Measurements from ENCODE around the gene TMEM222. TPM values are rescaled to one million over a fixed set of nuclear protein-coding genes. Genes with fewer than 3 reads are reported as not detected.

Gene TMEM222
- total RNA-seq, 4 donors from 2014 or later, result 20.0 to 33.0 (median 27.1) TPM

GRCh38 chr1:27306071-27306470 is 15.9 kb upstream of the TMEM222 start:
- H3K27ac ChIP-seq, result no peak overlapping the region
- no peaks in the 10 kb centered on the region for H3K9me3 ChIP-seq
- 86 to 100% methylated on average over 1 to 10 of the region's 11 CpGs for WGBS, 2 donors
- H3K4me3 ChIP-seq, result no peak overlapping the region
- DNase-seq, result no peak
- intact Hi-C loops (cut with DNase I), result no loop called here
- peaks cover 5 to 70% (median 13%) of the 10 kb centered on the region in 3 donors for H3K36me3 ChIP-seq
- no peak for TF ChIP-seq CTCF (IDR thresholded peaks at IDR 0.05)
- no peak for TF ChIP-seq POLR2A (IDR thresholded peaks at IDR 0.05)
- H3K4me1 ChIP-seq, result peaks cover 0 to 11% (median 3%) of the 10 kb centered on the region in 3 donors
- H3K27me3 ChIP-seq, result no peaks in the 10 kb centered on the region

- H3K36me3 ChIP-seq, result peaks cover 0 to 64% (median 10%) of the 10 kb centered on the region in 3 donors
- H3K27me3 ChIP-seq, result no peaks in the 10 kb centered on the region
- TF ChIP-seq POLR2A (IDR thresholded peaks at IDR 0.05) (no peak), CTCF (IDR thresholded peaks at IDR 0.05) (peak in 1 of 6 experiments; percentile 9)
- H3K27ac ChIP-seq, result no peak overlapping the region
- WGBS, 2 donors, result 83 to 84% methylated on average over 6 to 10 of the region's 11 CpGs
- DNase-seq, result no peak
- H3K4me1 ChIP-seq, result peaks cover 0 to under 1% (median 0%) of the 10 kb centered on the region in 3 donors
- no peak overlapping the region for H3K4me3 ChIP-seq
- intact Hi-C loops (cut with DNase I), result no loop called here
- H3K9me3 ChIP-seq, result no peaks in the 10 kb centered on the region
These were observed 14.8 kb upstream of the TMEM222 start for GRCh38 chr1:27306892-27307761.

- 71 to 89% methylated on average over 3 of the region's 6 CpGs for WGBS, 2 donors
- no peak overlapping the region for H3K27ac ChIP-seq
- intact Hi-C loops (cut with DNase I), result no loop called here
- no peak for TF ChIP-seq CTCF (IDR thresholded peaks at IDR 0.05)
- no peak for TF ChIP-seq POLR2A (IDR thresholded peaks at IDR 0.05)
- no peaks in the 10 kb centered on the region for H3K9me3 ChIP-seq
- H3K4me3 ChIP-seq, result no peak overlapping the region
- H3K4me1 ChIP-seq, result no peaks in the 10 kb centered on the region
- H3K27me3 ChIP-seq, result no peaks in the 10 kb centered on the region
- no peak for DNase-seq
- H3K36me3 ChIP-seq, result peaks cover 0 to 55% (median 10%) of the 10 kb centered on the region in 3 donors
These were observed 13.9 kb upstream of the TMEM222 start for GRCh38 chr1:27307874-27308598.

GRCh38 chr1:27314169-27314568 is 7.8 kb upstream of the TMEM222 start:
- no peak for DNase-seq
- TF ChIP-seq CTCF (IDR thresholded peaks at IDR 0.05) (no peak), POLR2A (IDR thresholded peaks at IDR 0.05) (no peak)
- H3K36me3 ChIP-seq, result peaks cover 0 to 8% (median 0%) of the 10 kb centered on the region in 3 donors
- peaks cover 0 to 12% (median 4%) of the 10 kb centered on the region in 3 donors for H3K4me1 ChIP-seq
- no peak overlapping the region for H3K27ac ChIP-seq
- no peak overlapping the region for H3K4me3 ChIP-seq
- 73 to 74% methylated on average over 3 of the region's 3 CpGs for WGBS, 2 donors
- no peaks in the 10 kb centered on the region for H3K9me3 ChIP-seq
- intact Hi-C loops (cut with DNase I), result no loop called here
- H3K27me3 ChIP-seq, result peaks cover 0 to 2% (median 0%) of the 10 kb centered on the region in 4 donors

GRCh38 chr1:27314737-27315136 is 7.2 kb upstream of the TMEM222 start:
- WGBS, 2 donors, result 78 to 80% methylated on average over 1 to 2 of the region's 2 CpGs
- no peak overlapping the region for H3K4me3 ChIP-seq
- peaks cover 0 to 5% (median 0%) of the 10 kb centered on the region in 4 donors for H3K27me3 ChIP-seq
- intact Hi-C loops (cut with DNase I), result no loop called here
- no peak for DNase-seq
- TF ChIP-seq POLR2A (IDR thresholded peaks at IDR 0.05), result no peak
- no peak for TF ChIP-seq CTCF (IDR thresholded peaks at IDR 0.05)
- peaks cover 0 to 12% (median 4%) of the 10 kb centered on the region in 3 donors for H3K4me1 ChIP-seq
- peaks cover 0 to 8% (median 0%) of the 10 kb centered on the region in 3 donors for H3K36me3 ChIP-seq
- H3K9me3 ChIP-seq, result no peaks in the 10 kb centered on the region
- no peak overlapping the region for H3K27ac ChIP-seq
